HepG2 (cell line): Measurements from ENCODE around the gene IKZF2. TPM values are rescaled to one million over a fixed set of nuclear protein-coding genes. Genes with fewer than 3 reads are reported as not detected.

Experiments used
- ATAC-seq: fragments of 200-7000 bp; cut with Tn5 transposase; 3 replicates; pipeline ENCODE4 v1.9.1; 2020; ENCODE audit warnings: mild to moderate bottlenecking, moderate library complexity
- BruUV-seq: library from RNA; stranded (reverse); fragments of 400-500 nt; replicated peaks from 2 replicates; lab custom pipeline; 2021; lab: Mats Ljungman, UMichigan
- CTCF ChIA-PET: fragments of 300-600 bp; formaldehyde crosslinking; extraction: SDS; loops from one replicate; lab custom pipeline; 2021; ENCODE audit warnings: low total read pairs, inconsistent platforms, low intra/inter-chr PET ratio; lab: Yijun Ruan, JAX
- POLR2A ChIA-PET: fragments of 350-600 bp; sonication (Branson Sonifier 250); formaldehyde crosslinking; loops from one replicate; lab custom pipeline; 2020; ENCODE audit warnings: antibody characterized with exemption, inconsistent platforms; lab: Yijun Ruan, JAX
- DNase-seq: peaks from one replicate; pipeline ENCODE4 v3.0.0-alpha.2; 2015; ENCODE audit warnings: low spot score
- FAIRE-seq: peaks from 3 replicates; lab custom pipeline; 2011; peaks lifted over from hg19 to GRCh38; lab: Jason Lieb, UNC
- H2AFZ ChIP-seq: one replicate; pipeline ENCODE4 v1.6.1; 2011; ENCODE audit warnings: low read length, inconsistent platforms
- H3K27ac ChIP-seq: fragments of 300-600 bp; 3 replicates; pipeline ENCODE4 v1.8.0; 2011; ENCODE audit warnings: mixed run types, mild to moderate bottlenecking, mixed read lengths, low read length, inconsistent platforms; ENCODE audit not compliant: insufficient read depth; ENCODE audit errors: extremely low read length
- H3K27me3 ChIP-seq, 2 experiments: fragments of 200-600 bp in 1 of 2; 2 replicates in 1 of 2; 3 replicates in 1 of 2; pipeline versions ENCODE4 v1.6.0 to v1.8.0; 2011; ENCODE audit warnings: low read length in 2 of 2, mild to moderate bottlenecking in 2 of 2, moderate library complexity in 2 of 2, inconsistent platforms in 1 of 2; ENCODE audit not compliant: insufficient read depth in 2 of 2, control insufficient read depth in 1 of 2
- H3K36me3 ChIP-seq, 2 experiments: fragments of 200-600 bp in 1 of 2; replicated peaks in 1 of 2; 2 replicates in 1 of 2; 3 replicates in 1 of 2; pipeline versions ENCODE4 v1.5.1 to v1.8.0; 2011; ENCODE audit warnings: low read length in 2 of 2, inconsistent platforms in 1 of 2; ENCODE audit not compliant: insufficient read depth in 2 of 2, control insufficient read depth in 1 of 2
- H3K4me1 ChIP-seq: 2 replicates; pipeline ENCODE4 v1.5.1; 2012; ENCODE audit warnings: low read length, inconsistent platforms; ENCODE audit not compliant: insufficient read depth
- H3K4me2 ChIP-seq: 2 replicates; pipeline ENCODE4 v1.6.0; 2011; ENCODE audit warnings: low read depth, low read length, inconsistent platforms
- H3K4me3 ChIP-seq, 3 experiments: fragments of 200-600 bp in 1 of 3; sonication (generic), shearing (Covaris generic) in 1 of 3; replicated peaks in 1 of 3; 2 replicates each; pipeline ENCODE4 v1.5.1; 2011 to 2016; ENCODE audit warnings: low read length in 3 of 3, inconsistent platforms in 2 of 3, low read depth in 2 of 3, mild to moderate bottlenecking in 2 of 3, control low read depth in 1 of 3, mixed read lengths in 1 of 3; ENCODE audit not compliant: insufficient read depth in 1 of 3
- H3K79me2 ChIP-seq: one replicate; pipeline ENCODE4 v1.6.1; 2011; ENCODE audit warnings: low read length, inconsistent platforms; ENCODE audit not compliant: insufficient read depth
- H3K9ac ChIP-seq: 2 replicates; pipeline ENCODE4 v1.6.0; 2011; ENCODE audit warnings: mild to moderate bottlenecking, low read depth, low read length, inconsistent platforms; ENCODE audit not compliant: insufficient read depth
- H3K9me3 ChIP-seq: 2 replicates; pipeline ENCODE4 v1.5.1; 2012; ENCODE audit warnings: mild to moderate bottlenecking, low read length
- H4K20me1 ChIP-seq: 2 replicates; pipeline ENCODE4 v1.6.0; 2011; ENCODE audit warnings: inconsistent platforms, mild to moderate bottlenecking, low read length, moderate library complexity; ENCODE audit not compliant: insufficient read depth
- ATF7 ChIP-seq, 2 experiments: fragments of 450-650 bp in 1 of 2; sonication (generic) in 1 of 2; formaldehyde crosslinking in 1 of 2; IDR thresholded peaks; 2 replicates each; pipeline versions ENCODE4 v1.4.0 to v1.6.1; 2016 to 2020; ENCODE audit warnings: antibody characterized with exemption in 1 of 2, mild to moderate bottlenecking in 1 of 2, missing genetic modification reagents in 1 of 2
- EP300 ChIP-seq, 3 experiments: sonication (generic) in 1 of 3; formaldehyde crosslinking in 1 of 3; IDR thresholded peaks; 2 replicates each; pipeline versions ENCODE4 v1.5.1 to v1.6.1; 2011 to 2020; ENCODE audit warnings: low read depth in 2 of 3, low read length in 2 of 3, borderline replicate concordance in 1 of 3, improper control_type of control experiment in 1 of 3, mild to moderate bottlenecking in 1 of 3, missing genetic modification reagents in 1 of 3, moderate library complexity in 1 of 3
- MXI1 ChIP-seq: IDR thresholded peaks from 3 replicates; pipeline ENCODE4 v1.6.1; 2012; ENCODE audit warnings: low read depth, low read length, inconsistent platforms, borderline replicate concordance
- SAFB2 ChIP-seq: sonication (generic); formaldehyde crosslinking; IDR thresholded peaks from 2 replicates; pipeline ENCODE4 v1.5.1; 2020; ENCODE audit warnings: missing genetic modification reagents, low read depth, mild to moderate bottlenecking, borderline replicate concordance
- WGBS: methylation state at CpG from one replicate; pipeline ENCODE4 v1.1.6; 2017; ENCODE audit warnings: low lambda C conversion rate; 5-methylcytosine and 5-hydroxymethylcytosine counted together
- in situ Hi-C: cut with HindIII; loops from 2 replicates; pipeline ENCODE4 v1.10.0; 2017; ENCODE audit warnings: low pct_unique_long_range_greater_than_20kb; ENCODE audit not compliant: extremely low pct_ligation_motif_present
- intact Hi-C: fragments of 100-400 bp; cut with micrococcal nuclease; formaldehyde crosslinking; loops from one replicate; pipeline ENCODE4 v1.10.0; 2022; ENCODE audit not compliant: unreplicated experiment
- polyA plus RNA-seq, 8 experiments: library from polyadenylated mRNA; depleted of rRNA in 3 of 8; stranded (reverse) in 7 of 8; unstranded in 1 of 8; fragments of >200 nt; fragmentation: Illumina TruSeq in 4 of 8; extraction: Trizol in 4 of 8; gene quantifications; 2 replicates each; pipeline versions ENCODE4 v1.2.1 to v1.2.3, GENCODE V29; 2011 to 2016; ENCODE audit warnings: low read depth in 4 of 8, missing spikeins in 1 of 8, mixed read lengths in 1 of 8; ENCODE audit not compliant: insufficient read depth in 1 of 8
- total RNA-seq, 5 experiments: library from RNA; depleted of rRNA; stranded (reverse); fragments of >200 nt; fragmentation: Illumina TruSeq; extraction: Trizol; gene quantifications; 2 replicates each; pipeline ENCODE4 v1.2.3, GENCODE V29; 2016; ENCODE audit warnings: low read depth in 1 of 5

IKZF2 gene
- total and polyA plus RNA-seq, 2 of the 13 experiments (the other 11 are each of a cell fraction or from before 2014, with no cell fraction given): 0.18 to 0.86 TPM

GRCh38 chr2:213172641-213173040 is 21.2 kb upstream of the IKZF2 start:
- ChIA-PET CTCF (no interaction called here), POLR2A (no interaction called here)
- H3K79me2 ChIP-seq: no peaks in the 10 kb centered on the region
- no peak overlapping the region for H2AFZ ChIP-seq
- no TSS peak for BruUV-seq
- H3K4me1 ChIP-seq: peaks cover 9% of the 10 kb centered on the region; the same call in 1 of the 2 replicates
- H3K4me2 ChIP-seq: no peak overlapping the region
- H3K36me3 ChIP-seq: no peaks in the 10 kb centered on the region
- ATAC-seq: peak; percentile 37; the same call in 2 of the 3 replicates
- 0% methylated on average over 1 of the region's 1 CpG for WGBS
- no peak overlapping the region for H3K4me3 ChIP-seq
- intact Hi-C loops (no loop called here), in situ Hi-C loops (no loop called here)
- DNase-seq: no peak
- H3K27ac ChIP-seq: no peak overlapping the region
- H3K9ac ChIP-seq: no peak overlapping the region
- H3K9me3 ChIP-seq: no peaks in the 10 kb centered on the region
- H3K27me3 ChIP-seq: no peaks in the 10 kb centered on the region
- no peaks in the 10 kb centered on the region for H4K20me1 ChIP-seq
- FAIRE-seq: no peak
- TF ChIP-seq EP300 (IDR thresholded peaks at IDR 0.05; ENCODE audit: low read depth in 2 of 2, low read length in 2 of 2) (peak in 1 of 2 experiments; percentile 9; a peak in 1 of 4 replicates), EP300 (CRISPR knock-in tag; IDR thresholded peaks at IDR 0.05; ENCODE audit: borderline replicate concordance) (no peak), SAFB2 (CRISPR knock-in tag) (no peak)

GRCh38 chr2:213171147-213171546 is 19.7 kb upstream of the IKZF2 start:
- no peak overlapping the region for H3K9ac ChIP-seq
- ATAC-seq: no peak
- peaks cover 9% of the 10 kb centered on the region; the same call in 1 of the 2 replicates for H3K4me1 ChIP-seq
- POLR2A ChIA-PET: no interaction called here
- in situ Hi-C loops: no loop called here
- H3K79me2 ChIP-seq: no peaks in the 10 kb centered on the region
- BruUV-seq: no TSS peak
- H3K9me3 ChIP-seq: no peaks in the 10 kb centered on the region
- no peak overlapping the region for H3K4me2 ChIP-seq
- H3K27me3 ChIP-seq: no peaks in the 10 kb centered on the region
- no peak overlapping the region for H2AFZ ChIP-seq
- H4K20me1 ChIP-seq: no peaks in the 10 kb centered on the region
- TF ChIP-seq ATF7 (IDR thresholded peaks at IDR 0.05) (peak; percentile 64), ATF7 (CRISPR knock-in tag; IDR thresholded peaks at IDR 0.05) (no peak), MXI1 (no peak)
- CTCF ChIA-PET: no interaction called here
- intact Hi-C loops: no loop called here
- no peak overlapping the region for H3K27ac ChIP-seq
- H3K36me3 ChIP-seq: no peaks in the 10 kb centered on the region
- DNase-seq: no peak
- WGBS: 32% methylated on average over 4 of the region's 4 CpGs
- no peak for FAIRE-seq
- H3K4me3 ChIP-seq: no peak overlapping the region
